Measurements from ENCODE around the gene CPN1. TPM values are rescaled to one million over a fixed set of nuclear protein-coding genes. Genes with fewer than 3 reads are reported as not detected.
"Not testable (repeated sequence)": the region's sequence is repeated elsewhere in the genome, so short reads cannot be mapped to it uniquely, and the experiment has no call there.

CPN1 gene
- total RNA-seq, 1 experiment from 2014 or later = not detected

- Histone ChIP-seq H2BK20ac (ENCODE audit: low read depth, low read length, poor library complexity, severe bottlenecking) (no peak overlapping the region), H3K23me2 (ENCODE audit: insufficient read length, low read depth, low read length, poor library complexity, severe bottlenecking) (no peaks in the 10 kb centered on the region), H4K5ac (ENCODE audit: insufficient read length, low read depth, low read length) (no peak overlapping the region), H3K4me2 (ENCODE audit: insufficient read depth, insufficient read length, low read length) (no peak overlapping the region), H2BK15ac (ENCODE audit: low read depth, low read length) (no peak overlapping the region), H3K4me1 (ENCODE audit: insufficient read depth, low read length) (no peaks in the 10 kb centered on the region), H3K56ac (ENCODE audit: insufficient read length, low read depth, low read length) (no peak overlapping the region), H2AFZ (ENCODE audit: low read length) (no peak overlapping the region), H2BK5ac (ENCODE audit: insufficient read length, low read length) (no peak overlapping the region), H3K9ac (ENCODE audit: extremely low read depth, insufficient read length, low read length) (no peak overlapping the region), H2BK120ac (ENCODE audit: low read depth, low read length, poor library complexity, severe bottlenecking) (no peak overlapping the region), H3K4ac (ENCODE audit: low read depth, low read length) (no peak overlapping the region), H3T11ph (ENCODE audit: low read length) (no peak overlapping the region), H3K18ac (ENCODE audit: insufficient read length, low read depth, low read length) (no peak overlapping the region), H3K27ac (ENCODE audit: insufficient read length, low read depth, low read length) (no peak overlapping the region), H4K91ac (ENCODE audit: insufficient read length, low read depth, low read length) (no peak overlapping the region), H3K27me3 (ENCODE audit: insufficient read depth, low read length) (no peaks in the 10 kb centered on the region), H4K20me1 (ENCODE audit: control insufficient read depth, insufficient read depth, insufficient read length) (no peaks in the 10 kb centered on the region), H3K14ac (ENCODE audit: insufficient read depth, low read length) (no peak overlapping the region), H3K23ac (ENCODE audit: insufficient read length, low read depth, low read length) (no peak overlapping the region), H3K79me1 (ENCODE audit: insufficient read depth, low read depth, low read length, poor library complexity, severe bottlenecking) (no peaks in the 10 kb centered on the region), H3K79me2 (ENCODE audit: insufficient read depth, low read length) (no peaks in the 10 kb centered on the region), H4K8ac (replicated peaks; ENCODE audit: insufficient read length, low read depth, low read length) (no peak overlapping the region), H3K9me3 (ENCODE audit: control insufficient read depth, low read depth, low read length) (no peaks in the 10 kb centered on the region), H2BK12ac (ENCODE audit: insufficient read length, low read depth, low read length) (no peak overlapping the region), H2AK5ac (ENCODE audit: insufficient read length, low read length) (no peak overlapping the region)
- Mint-ChIP-seq H3K27ac (peak overlapping the region in 1 of 3 experiments; percentile 5; a peak in 2 of 7 replicates), H3K9me3 (peaks cover 6 to 7% of the 10 kb centered on the region in 2 experiments; a peak in 4 of 5 replicates), H3K27me3 (ENCODE audit: low read depth) (no peaks in the 10 kb centered on the region; the same call in 1 of the 2 replicates), H3K4me1 (peaks cover 0 to 2% of the 10 kb centered on the region in 2 experiments; a peak in 1 of 4 replicates), H3K4me3 (no peak overlapping the region), H3K36me3 (ENCODE audit: insufficient read depth in 1 of 3, low read depth in 3 of 3) (peaks cover 0 to 3% (median 0%) of the 10 kb centered on the region in 3 experiments; a peak in 2 of 7 replicates)
- DNase-seq = no peak
- no peak for TF ChIP-seq CTCF (conservative IDR thresholded peaks at IDR 0.05)
- WGBS (ENCODE audit: extremely low coverage, insufficient read length, low lambda C conversion rate) = no CpG with 5 or more reads among the region's 8 CpGs
Measured at GRCh38 chr10:100128951-100129350, 47.3 kb upstream of the CPN1 start.

GRCh38 chr10:100125335-100125734, 43.7 kb upstream of the CPN1 start:
- H3K36me3 Mint-ChIP-seq (ENCODE audit: insufficient read depth in 1 of 3, low read depth in 3 of 3); H4K91ac ChIP-seq (ENCODE audit: insufficient read length, low read depth, low read length); H2BK12ac ChIP-seq (ENCODE audit: insufficient read length, low read depth, low read length); H3K23ac ChIP-seq (ENCODE audit: insufficient read length, low read depth, low read length); H3K18ac ChIP-seq (ENCODE audit: insufficient read length, low read depth, low read length); H3K9me3 Mint-ChIP-seq; H4K20me1 ChIP-seq (ENCODE audit: control insufficient read depth, insufficient read depth, insufficient read length); H3K27me3 Mint-ChIP-seq (ENCODE audit: low read depth); H2BK120ac ChIP-seq (ENCODE audit: low read depth, low read length, poor library complexity, severe bottlenecking); H3K27ac ChIP-seq (ENCODE audit: insufficient read length, low read depth, low read length); H3K27me3 ChIP-seq (ENCODE audit: insufficient read depth, low read length); H3K14ac ChIP-seq (ENCODE audit: insufficient read depth, low read length); H4K8ac ChIP-seq (replicated peaks; ENCODE audit: insufficient read length, low read depth, low read length); H3K4ac ChIP-seq (ENCODE audit: low read depth, low read length); H3K9ac ChIP-seq (ENCODE audit: extremely low read depth, insufficient read length, low read length); H3K4me1 ChIP-seq (ENCODE audit: insufficient read depth, low read length); H3K79me2 ChIP-seq (ENCODE audit: insufficient read depth, low read length); H3K27ac Mint-ChIP-seq; H2BK15ac ChIP-seq (ENCODE audit: low read depth, low read length); H2AFZ ChIP-seq (ENCODE audit: low read length); H3T11ph ChIP-seq (ENCODE audit: low read length); H2AK5ac ChIP-seq (ENCODE audit: insufficient read length, low read length); H3K4me1 Mint-ChIP-seq; H3K56ac ChIP-seq (ENCODE audit: insufficient read length, low read depth, low read length); H2BK20ac ChIP-seq (ENCODE audit: low read depth, low read length, poor library complexity, severe bottlenecking); H3K23me2 ChIP-seq (ENCODE audit: insufficient read length, low read depth, low read length, poor library complexity, severe bottlenecking); H2BK5ac ChIP-seq (ENCODE audit: insufficient read length, low read length); H3K79me1 ChIP-seq (ENCODE audit: insufficient read depth, low read depth, low read length, poor library complexity, severe bottlenecking); H4K5ac ChIP-seq (ENCODE audit: insufficient read length, low read depth, low read length); H3K4me3 Mint-ChIP-seq; H3K9me3 ChIP-seq (ENCODE audit: control insufficient read depth, low read depth, low read length); H3K4me2 ChIP-seq (ENCODE audit: insufficient read depth, insufficient read length, low read length); DNase-seq: not testable (repeated sequence)
- no CpG with 5 or more reads among the region's 2 CpGs for WGBS (ENCODE audit: extremely low coverage, insufficient read length, low lambda C conversion rate)
